ENCODE data around the gene PTPN5. TPM values are rescaled to one million over a fixed set of nuclear protein-coding genes. Genes with fewer than 3 reads are reported as not detected.

The PTPN5 gene
- total RNA-seq, 2 experiments from 2014 or later: not detected

Other genes with a start within 250 kb of the PTPN5 start
- 10 to 100 TPM; 13.9 to 22.8 TPM for gene UEVLD, start 203.1 kb downstream of the PTPN5 start, total RNA-seq
- 1 to 10 TPM in 1 of 2 experiments, under 1 TPM in 1; 0.67 to 1.1 TPM for gene MISFA, start 192.0 kb downstream of the PTPN5 start, total RNA-seq
- gene SPTY2D1, start 157.5 kb downstream of the PTPN5 start, total RNA-seq: 10 to 100 TPM; 21.3 TPM
- under 1 TPM; 0.11 to 0.34 TPM for gene TMEM86A, start 93.0 kb downstream of the PTPN5 start, total RNA-seq
- 1 to 10 TPM in 1 of 2 experiments, under 1 TPM in 1; 0.43 to 1.4 TPM for gene IGSF22, start 65.6 kb downstream of the PTPN5 start, total RNA-seq
- gene MRGPRX1, start 147.6 kb upstream of the PTPN5 start, total RNA-seq: not detected

All from activated CD8-positive, alpha-beta T cell treated with anti-CD3 and anti-CD28 coated beads for 36 hours (primary cell).